GM18511 (cell line): Measurements from ENCODE around the gene FOXI1.

Source experiments
- ATAC-seq: cut with Tn5 transposase; IDR thresholded peaks from one replicate; pipeline ENCODE4 v1.9.1; 2021; ENCODE audit warnings: mild to moderate bottlenecking, moderate library complexity; ENCODE audit not compliant: unreplicated experiment

Gene FOXI1

DNA sequence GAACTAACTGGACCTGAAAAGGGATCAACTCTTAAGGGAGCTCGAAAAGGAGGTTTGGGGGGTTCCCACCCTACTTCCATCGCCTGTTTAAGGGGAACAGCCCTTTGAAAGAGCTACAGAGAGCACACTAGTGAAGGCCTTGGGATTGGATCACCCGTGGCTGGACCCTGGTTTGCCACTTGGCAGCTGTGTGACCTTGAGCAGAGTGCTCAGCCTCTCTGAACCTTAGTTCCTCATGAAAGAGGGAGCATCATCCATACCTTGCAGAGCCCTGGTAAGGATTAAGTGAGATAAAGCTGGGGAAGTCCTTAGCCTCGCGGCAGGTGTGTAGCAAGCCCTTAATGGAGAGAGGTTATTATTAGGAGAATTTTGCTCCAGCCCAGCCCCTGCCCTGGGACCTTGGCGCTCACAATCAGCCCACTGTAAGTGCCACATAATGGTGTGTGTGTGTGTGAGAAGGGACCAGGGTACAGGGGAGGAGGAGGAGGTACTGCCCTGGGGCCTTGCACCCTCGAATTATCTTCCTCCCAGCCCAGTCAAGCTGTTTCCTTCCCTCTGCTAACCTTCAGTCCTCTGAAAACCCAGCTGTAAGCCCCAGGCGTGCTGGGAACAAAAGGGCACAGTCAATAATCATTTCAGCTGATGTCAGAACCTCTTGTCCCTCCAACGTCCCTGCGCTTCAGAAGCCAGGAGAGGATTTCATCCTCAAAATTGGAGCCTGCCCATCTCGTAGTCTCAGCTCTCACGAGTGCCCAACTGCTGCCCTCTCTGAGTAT, 42.9 kb downstream of the FOXI1 start:
- ATAC-seq = no peak

GRCh38 chr5:170149206-170149515, 43.5 kb downstream of the FOXI1 start:
- no peak for ATAC-seq

DNA sequence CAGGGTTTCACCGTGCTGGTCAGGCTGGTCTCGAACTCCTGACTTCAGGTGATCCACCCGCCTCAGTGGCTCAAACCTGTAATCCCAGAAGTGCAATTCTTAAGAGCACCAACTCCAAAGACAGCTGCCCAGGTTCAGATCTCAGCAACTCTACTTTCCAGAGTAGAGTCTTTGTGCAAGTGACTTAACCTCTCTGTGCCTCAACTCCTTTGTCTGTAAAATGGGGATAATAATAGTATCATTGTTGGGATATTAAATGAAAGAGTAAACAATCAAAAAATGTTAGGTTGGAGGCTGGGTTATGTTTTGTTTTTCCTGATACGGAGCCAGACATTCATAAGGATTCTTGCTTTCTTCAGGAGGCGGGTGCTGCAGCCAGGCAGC, 45.0 kb downstream of the FOXI1 start:
- no peak for ATAC-seq

- ATAC-seq = peak; percentile 78
Observed at GRCh38 chr5:170151097-170151831, 45.6 kb downstream of the FOXI1 start.

DNA sequence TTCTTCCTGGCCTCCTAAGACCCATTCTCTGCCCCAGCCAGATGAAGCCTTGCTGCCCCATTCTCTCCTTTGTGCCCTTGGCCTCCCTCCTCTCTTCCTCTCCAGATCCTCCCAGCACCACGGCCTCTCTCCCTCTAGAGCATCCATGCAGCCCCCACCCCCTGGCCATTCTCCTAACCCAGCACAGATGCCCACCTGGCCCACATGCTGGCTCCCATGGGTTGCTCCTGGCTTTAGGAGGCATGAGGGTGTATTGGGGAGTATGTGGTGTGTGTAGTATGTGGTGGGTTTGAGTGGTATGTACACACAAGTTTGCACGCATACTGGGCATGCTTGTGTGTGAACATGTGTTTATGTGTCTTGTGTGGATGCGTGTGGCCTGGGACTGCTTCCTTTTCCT, 47.1 kb downstream of the FOXI1 start:
- no peak for ATAC-seq

GRCh38 chr5:170154297-170154696, 48.6 kb downstream of the FOXI1 start:
- no peak for ATAC-seq

GRCh38 chr5:170154744-170155143, 49.0 kb downstream of the FOXI1 start:
- peak; percentile 40 for ATAC-seq

- ATAC-seq = no peak
Observed at GRCh38 chr5:170155771-170156170, 50.1 kb downstream of the FOXI1 start.

GRCh38 chr5:170159101-170159698, 53.5 kb downstream of the FOXI1 start:
- ATAC-seq = no peak
